HG03521 (cell line): ENCODE data around the gene SF3A1.

ENCODE experiments used
- ATAC-seq: cut with Tn5 transposase; IDR thresholded peaks from one replicate; pipeline ENCODE4 v1.9.1; 2021; ENCODE audit warnings: mild to moderate bottlenecking, moderate library complexity; ENCODE audit not compliant: unreplicated experiment

SF3A1 gene

GRCh38 chr22:30386960-30387827, 30.5 kb upstream of the SF3A1 start, which contains the start of gene RNF215:
Gene RNF215, minus strand, starts transcription at chr22:30387411. Its CDS starts 98 bp downstream, at chr22:30387313.
- ATAC-seq, result peak; percentile 76

- ATAC-seq, result no peak
Measured at GRCh38 chr22:30386608-30386959, 29.9 kb upstream of the SF3A1 start.

GRCh38 chr22:30385942-30386341, 29.2 kb upstream of the SF3A1 start:
- no peak for ATAC-seq

DNA sequence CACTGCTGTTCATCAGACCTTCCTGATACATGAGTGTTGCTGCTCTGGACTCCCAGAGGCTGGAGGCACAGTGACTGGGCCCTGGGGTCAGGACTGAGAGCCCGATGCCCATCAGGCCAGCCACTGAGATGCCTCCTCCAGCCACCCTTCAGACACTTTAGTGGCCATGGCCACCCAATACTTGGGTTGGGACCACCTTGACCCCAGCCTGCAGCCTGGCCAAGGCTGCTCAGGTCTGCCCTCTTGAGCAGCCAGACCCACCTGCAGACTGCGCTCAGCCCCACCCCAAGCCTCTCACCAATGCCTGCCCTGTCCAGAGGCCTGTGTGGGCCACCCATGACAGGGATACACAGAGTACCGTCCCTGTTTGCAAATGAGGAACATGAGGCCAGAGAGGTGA, 26.4 kb upstream of the SF3A1 start:
- no peak for ATAC-seq

DNA sequence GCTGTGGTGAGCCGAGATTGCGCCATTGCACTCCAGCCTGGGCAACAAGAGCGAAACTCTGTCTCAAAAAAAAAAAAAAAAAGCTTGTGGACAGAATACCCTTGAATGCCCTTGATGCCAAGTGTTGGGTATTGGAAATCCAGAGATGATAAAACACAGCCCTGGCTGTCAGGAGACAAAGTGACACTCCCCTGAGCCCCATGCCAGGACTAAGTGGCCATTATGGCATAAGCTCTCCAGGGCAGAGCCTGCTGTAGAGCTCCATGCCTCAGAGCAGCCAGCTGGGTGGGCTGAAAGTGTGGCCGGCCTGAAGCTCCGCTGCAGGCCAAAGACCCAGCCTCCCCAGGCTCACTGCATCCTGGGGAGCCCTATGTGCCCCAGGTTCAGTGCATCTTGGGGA, 25.6 kb upstream of the SF3A1 start:
- no peak for ATAC-seq

DNA sequence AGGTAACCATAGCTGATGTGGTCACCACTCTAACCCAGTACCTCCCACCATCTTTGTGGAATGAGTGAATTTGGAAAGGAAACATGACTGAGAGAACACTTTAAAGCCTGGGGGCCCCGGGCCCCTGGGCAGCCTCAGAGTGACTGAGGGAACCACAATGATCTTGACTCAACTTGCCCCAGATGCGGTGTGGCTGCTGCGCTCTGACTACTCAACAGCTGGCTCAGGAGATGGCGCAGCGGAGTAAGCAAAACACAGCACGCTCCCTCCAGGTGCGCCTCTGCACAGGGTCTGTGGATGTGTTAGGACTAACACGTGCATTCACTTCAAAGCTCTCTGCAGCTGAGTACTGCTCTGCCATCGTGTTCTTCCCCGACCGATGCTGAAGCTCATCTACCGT, 24.6 kb upstream of the SF3A1 start:
- ATAC-seq, result no peak

- ATAC-seq, result no peak
Measured at GRCh38 chr22:30380011-30380410, 23.3 kb upstream of the SF3A1 start.

- ATAC-seq, result no peak
Measured at GRCh38 chr22:30375312-30375849, 18.7 kb upstream of the SF3A1 start.

DNA sequence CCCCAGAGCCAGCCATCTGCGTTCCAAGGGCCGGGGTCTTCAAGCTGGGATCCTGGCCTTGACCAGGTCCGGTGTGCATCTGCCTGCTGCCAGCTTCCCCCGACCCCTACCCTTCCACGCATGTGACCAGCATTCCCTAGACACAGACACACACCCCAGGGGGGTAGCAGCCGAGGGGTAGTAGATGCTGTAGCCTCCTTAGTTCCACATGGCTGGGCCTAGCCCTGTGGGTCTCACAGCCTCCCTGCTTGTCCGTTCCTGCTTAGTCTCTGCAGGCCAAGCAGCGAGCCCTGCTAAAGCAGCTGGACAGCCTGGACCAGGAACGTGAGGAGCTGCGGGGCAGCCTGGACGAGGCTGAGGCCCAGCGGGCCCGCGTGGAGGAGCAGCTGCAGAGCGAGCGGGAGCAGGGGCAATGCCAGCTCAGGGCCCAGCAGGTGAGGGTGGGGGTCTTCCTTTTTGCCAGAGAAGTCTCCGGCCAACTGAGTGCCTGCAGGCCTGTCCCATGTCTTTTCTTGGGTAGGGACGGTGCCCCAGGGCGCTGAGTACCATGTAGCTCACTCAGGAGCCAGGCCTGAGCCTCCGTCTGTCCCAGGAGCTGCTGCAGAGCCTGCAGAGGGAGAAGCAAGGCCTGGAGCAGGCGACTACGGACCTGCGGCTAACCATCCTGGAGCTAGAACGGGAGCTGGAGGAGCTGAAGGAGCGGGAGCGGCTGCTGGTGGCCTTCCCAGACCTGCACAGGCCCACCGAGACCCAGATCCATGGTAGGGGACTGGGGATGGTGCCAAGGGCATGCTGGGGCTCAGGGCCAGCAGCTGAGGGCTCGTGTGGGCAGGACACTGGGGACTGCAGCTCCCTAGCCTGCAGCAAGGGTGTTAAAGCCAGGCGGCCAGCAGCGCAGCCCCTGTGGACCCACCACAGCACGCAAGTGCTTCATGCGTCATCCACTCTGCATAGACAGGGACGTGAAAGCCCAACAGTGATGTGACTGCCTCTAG, 16.9 kb upstream of the SF3A1 start:
- ATAC-seq, result no peak

GRCh38 chr22:30372915-30373314, 16.2 kb upstream of the SF3A1 start:
- ATAC-seq, result no peak

DNA sequence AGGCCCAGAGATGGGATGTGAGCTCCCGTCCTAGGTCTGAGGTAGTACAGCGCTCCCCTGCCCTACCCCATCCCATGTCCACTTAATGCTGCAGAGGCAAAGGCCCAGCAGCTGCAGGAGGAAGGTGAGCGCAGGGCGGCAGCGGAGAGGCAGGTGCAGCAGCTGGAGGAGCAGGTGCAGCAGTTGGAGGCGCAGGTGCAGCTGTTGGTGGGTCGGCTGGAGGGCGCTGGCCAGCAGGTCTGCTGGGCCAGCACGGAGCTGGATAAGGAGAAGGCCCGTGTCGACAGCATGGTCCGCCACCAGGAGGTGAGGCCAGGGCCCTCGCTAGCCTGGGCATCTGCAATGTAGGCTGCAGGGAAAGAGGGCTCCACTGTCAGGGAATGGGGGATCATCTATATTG, 15.3 kb upstream of the SF3A1 start:
- ATAC-seq, result no peak

GRCh38 chr22:30371321-30371720, 14.6 kb upstream of the SF3A1 start:
- no peak for ATAC-seq

GRCh38 chr22:30370641-30371230, 14.0 kb upstream of the SF3A1 start:
- no peak for ATAC-seq

DNA sequence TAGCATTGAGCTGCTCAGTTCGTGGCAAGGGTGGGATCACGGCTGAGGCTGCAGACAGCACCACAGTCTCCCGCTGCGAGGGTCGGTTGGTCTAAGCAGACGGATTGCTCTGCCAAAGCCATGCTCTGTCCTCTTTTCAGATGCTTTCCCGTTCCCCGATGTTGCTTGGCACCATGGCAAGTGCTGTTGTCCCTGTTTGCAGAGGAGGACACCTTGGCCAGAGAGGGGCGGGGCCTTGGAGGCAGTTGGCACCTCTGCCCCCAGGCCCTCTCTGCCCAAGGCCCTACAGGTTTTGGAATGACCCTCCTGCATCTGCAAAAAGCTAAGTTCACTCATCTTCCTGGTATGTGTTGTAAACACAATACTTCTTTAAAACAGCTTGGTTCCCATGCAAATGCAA, 11.7 kb upstream of the SF3A1 start:
- ATAC-seq, result no peak

DNA sequence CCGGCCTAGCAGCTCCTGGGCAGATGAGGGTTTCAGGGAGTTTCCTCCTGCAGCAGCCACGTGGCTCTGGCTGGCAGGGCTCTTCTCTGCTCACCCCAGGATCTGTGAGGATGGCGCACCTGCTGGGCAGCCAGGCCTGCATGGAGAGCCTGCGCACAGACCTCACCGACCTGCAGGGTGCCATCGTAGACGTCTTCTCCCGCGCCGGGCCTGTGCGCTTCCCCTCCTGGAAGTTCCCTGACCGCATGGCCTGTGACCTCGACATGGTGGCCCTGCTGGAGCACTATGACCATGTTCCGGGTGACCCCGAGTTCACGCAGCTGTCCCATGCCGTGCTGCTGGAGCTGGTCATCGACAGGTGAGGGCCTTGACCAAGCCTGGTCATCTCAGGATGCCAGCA, 9.2 kb upstream of the SF3A1 start:
- no peak for ATAC-seq

GRCh38 chr22:30362651-30363281, 6.1 kb upstream of the SF3A1 start:
- no peak for ATAC-seq

- no peak for ATAC-seq
Measured at GRCh38 chr22:30361916-30362650, 5.4 kb upstream of the SF3A1 start.

GRCh38 chr22:30358541-30358940, 1.8 kb upstream of the SF3A1 start:
- ATAC-seq, result no peak

GRCh38 chr22:30357650-30358215, 1.0 kb upstream of the SF3A1 start:
- ATAC-seq, result no peak

GRCh38 chr22:30357236-30357570, 509 bp upstream of the SF3A1 start:
- ATAC-seq, result no peak
